ENCODE data around the gene NET1.
"Not testable (repeated sequence)": the region's sequence is repeated elsewhere in the genome, so short reads cannot be mapped to it uniquely, and the experiment has no call there.

Gene NET1

GRCh38 chr10:5412277-5412941 is at the start of gene NET1:
TSS of gene NET1 (plus strand) at chr10:5412557. CDS start at chr10:5412693, 136 bp downstream.
- DNase-seq, result peak; percentile 72

- DNase-seq, result no peak
These were observed 49.5 kb upstream of the NET1 start for GRCh38 chr10:5362873-5363272.

- no peak for DNase-seq
These were observed 48.0 kb upstream of the NET1 start for GRCh38 chr10:5364374-5364773.

GRCh38 chr10:5364890-5365338 is 47.4 kb upstream of the NET1 start, which contains the start of gene UCN3:
TSS of gene UCN3 (plus strand) at chr10:5364966. CDS start at chr10:5373721, 8,755 bp downstream.
- no peak for DNase-seq

GRCh38 chr10:5365928-5366327 is 46.4 kb upstream of the NET1 start:
- DNase-seq, result no peak

GRCh38 chr10:5369362-5370158 is 42.8 kb upstream of the NET1 start:
- DNase-seq, result no peak

GRCh38 chr10:5370493-5371352 is 41.6 kb upstream of the NET1 start:
- no peak for DNase-seq

GRCh38 chr10:5373307-5373706 is 39.0 kb upstream of the NET1 start:
- no peak for DNase-seq

GRCh38 chr10:5373891-5374611 is 38.3 kb upstream of the NET1 start:
- DNase-seq, result no peak

GRCh38 chr10:5376450-5376849 is 35.9 kb upstream of the NET1 start:
- DNase-seq, result no peak

- DNase-seq, result not testable (repeated sequence)
These were observed 33.2 kb upstream of the NET1 start for GRCh38 chr10:5379202-5379601.

- not testable (repeated sequence) for DNase-seq
These were observed 32.0 kb upstream of the NET1 start for GRCh38 chr10:5380395-5380794.

GRCh38 chr10:5381187-5381586 is 31.2 kb upstream of the NET1 start:
- no peak for DNase-seq

- DNase-seq, result no peak
These were observed 27.1 kb upstream of the NET1 start for GRCh38 chr10:5385224-5385623.

- no peak for DNase-seq
These were observed 25.2 kb upstream of the NET1 start for GRCh38 chr10:5387169-5387568.

- no peak for DNase-seq
These were observed 21.7 kb upstream of the NET1 start for GRCh38 chr10:5390607-5391205.

GRCh38 chr10:5391790-5392189 is 20.6 kb upstream of the NET1 start:
- DNase-seq, result no peak

GRCh38 chr10:5393529-5393928 is 18.8 kb upstream of the NET1 start:
- DNase-seq, result no peak

GRCh38 chr10:5395168-5395567 is 17.2 kb upstream of the NET1 start:
- no peak for DNase-seq

GRCh38 chr10:5396556-5397300 is 15.6 kb upstream of the NET1 start:
- no peak for DNase-seq

- DNase-seq, result no peak
These were observed 13.0 kb upstream of the NET1 start for GRCh38 chr10:5399332-5399731.

All from CD4-positive, alpha-beta T cell treated with Interleukin-12 subunit alpha and Interleukin-12 subunit beta, for 1 hour (primary cell).